ENCODE results near the gene KDM5A.
"Not testable (repeated sequence)": the region's sequence is repeated elsewhere in the genome, so short reads cannot be mapped to it uniquely, and the experiment has no call there.

Gene KDM5A

GRCh38 chr12:236445-236844, 152.7 kb downstream of the KDM5A start:
- Histone ChIP-seq H3K4me3 (ENCODE audit: low read depth, low read length) (no peak overlapping the region), H2BK5ac (ENCODE audit: low read depth, low read length, poor library complexity) (no peak overlapping the region), H2BK120ac (ENCODE audit: insufficient read depth, low read length, poor library complexity) (no peak overlapping the region), H4K8ac (ENCODE audit: low read depth, low read length) (no peak overlapping the region), H3K27me3 (ENCODE audit: insufficient read depth, low read length) (no peaks in the 10 kb centered on the region), H3K27ac (ENCODE audit: low read depth, low read length) (no peak overlapping the region), H4K91ac (ENCODE audit: low read depth, low read length) (no peak overlapping the region), H4K12ac (ENCODE audit: low read depth, low read length) (no peak overlapping the region), H3K79me1 (ENCODE audit: low read length) (no peaks in the 10 kb centered on the region), H2AK5ac (ENCODE audit: low read length) (no peak overlapping the region), H2BK12ac (ENCODE audit: low read length) (no peak overlapping the region), H3K4me2 (ENCODE audit: low read length) (no peak overlapping the region), H3K4me1 (ENCODE audit: control insufficient read depth in 1 of 2, insufficient read depth in 2 of 2, low read length in 2 of 2) (no peaks in the 10 kb centered on the region), H3K36me3 (ENCODE audit: control insufficient read depth in 1 of 2, insufficient read depth in 2 of 2, low read length in 2 of 2) (no peaks in the 10 kb centered on the region), H3K79me2 (ENCODE audit: control insufficient read depth, insufficient read depth, low read length, poor library complexity) (no peaks in the 10 kb centered on the region), H3K9ac (ENCODE audit: low read length) (no peak overlapping the region), H3K4ac (ENCODE audit: low read depth, low read length) (no peak overlapping the region), H3K23ac (ENCODE audit: low read length) (no peak overlapping the region), H3K18ac (ENCODE audit: low read length) (no peak overlapping the region), H3K9me3 (ENCODE audit: insufficient read depth, low read depth, low read length) (peaks cover 20% of the 10 kb centered on the region), H3K14ac (ENCODE audit: low read length) (no peak overlapping the region), H2AFZ (ENCODE audit: insufficient read depth, low read length, poor library complexity) (no peak overlapping the region)
- WGBS (ENCODE audit: extremely low coverage, insufficient coverage, insufficient read length) = no CpG with 5 or more reads among the region's 3 CpGs
- DNase-seq = no peak

GRCh38 chr12:235967-236366, 153.2 kb downstream of the KDM5A start:
- H3K4me1 ChIP-seq (ENCODE audit: control insufficient read depth in 1 of 2, insufficient read depth in 2 of 2, low read length in 2 of 2); H3K79me1 ChIP-seq (ENCODE audit: low read length); H2AK5ac ChIP-seq (ENCODE audit: low read length); H3K4me2 ChIP-seq (ENCODE audit: low read length); H3K79me2 ChIP-seq (ENCODE audit: control insufficient read depth, insufficient read depth, low read length, poor library complexity); H4K8ac ChIP-seq (ENCODE audit: low read depth, low read length); H4K12ac ChIP-seq (ENCODE audit: low read depth, low read length); H3K4me3 ChIP-seq (ENCODE audit: low read depth, low read length); H3K27ac ChIP-seq (ENCODE audit: low read depth, low read length); DNase-seq; H3K36me3 ChIP-seq (ENCODE audit: control insufficient read depth in 1 of 2, insufficient read depth in 2 of 2, low read length in 2 of 2); H2BK5ac ChIP-seq (ENCODE audit: low read depth, low read length, poor library complexity); H2BK120ac ChIP-seq (ENCODE audit: insufficient read depth, low read length, poor library complexity); H3K4ac ChIP-seq (ENCODE audit: low read depth, low read length); H3K27me3 ChIP-seq (ENCODE audit: insufficient read depth, low read length); H2AFZ ChIP-seq (ENCODE audit: insufficient read depth, low read length, poor library complexity); H2BK12ac ChIP-seq (ENCODE audit: low read length); H3K9ac ChIP-seq (ENCODE audit: low read length); H3K23ac ChIP-seq (ENCODE audit: low read length); H3K18ac ChIP-seq (ENCODE audit: low read length); H3K14ac ChIP-seq (ENCODE audit: low read length); H4K91ac ChIP-seq (ENCODE audit: low read depth, low read length): not testable (repeated sequence)
- H3K9me3 ChIP-seq (ENCODE audit: insufficient read depth, low read depth, low read length) = peaks cover 20% of the 10 kb centered on the region
- whole genome bisulfite sequencing (ENCODE audit: extremely low coverage, insufficient coverage, insufficient read length) = no CpG with 5 or more reads among the region's 4 CpGs

- no peak overlapping the region for H3K18ac ChIP-seq (ENCODE audit: low read length)
- no peaks in the 10 kb centered on the region for H3K27me3 ChIP-seq (ENCODE audit: insufficient read depth, low read length)
- H3K36me3 ChIP-seq (ENCODE audit: control insufficient read depth in 1 of 2, insufficient read depth in 2 of 2, low read length in 2 of 2) = no peaks in the 10 kb centered on the region
- no peak overlapping the region for H3K9ac ChIP-seq (ENCODE audit: low read length)
- WGBS (ENCODE audit: extremely low coverage, insufficient coverage, insufficient read length) = no CpG with 5 or more reads among the region's 10 CpGs
- no peak overlapping the region for H3K4ac ChIP-seq (ENCODE audit: low read depth, low read length)
- no peak overlapping the region for H2BK12ac ChIP-seq (ENCODE audit: low read length)
- H3K4me1 ChIP-seq (ENCODE audit: control insufficient read depth in 1 of 2, insufficient read depth in 2 of 2, low read length in 2 of 2) = no peaks in the 10 kb centered on the region
- H2BK5ac ChIP-seq (ENCODE audit: low read depth, low read length, poor library complexity) = no peak overlapping the region
- no peaks in the 10 kb centered on the region for H3K79me2 ChIP-seq (ENCODE audit: control insufficient read depth, insufficient read depth, low read length, poor library complexity)
- no peak overlapping the region for H3K4me3 ChIP-seq (ENCODE audit: low read depth, low read length)
- H3K79me1 ChIP-seq (ENCODE audit: low read length) = no peaks in the 10 kb centered on the region
- H3K9me3 ChIP-seq (ENCODE audit: insufficient read depth, low read depth, low read length) = peaks cover 20% of the 10 kb centered on the region
- no peak overlapping the region for H2BK120ac ChIP-seq (ENCODE audit: insufficient read depth, low read length, poor library complexity)
- no peak overlapping the region for H2AK5ac ChIP-seq (ENCODE audit: low read length)
- no peak overlapping the region for H3K23ac ChIP-seq (ENCODE audit: low read length)
- H3K4me2 ChIP-seq (ENCODE audit: low read length) = no peak overlapping the region
- no peak overlapping the region for H4K12ac ChIP-seq (ENCODE audit: low read depth, low read length)
- no peak for DNase-seq
- no peak overlapping the region for H3K14ac ChIP-seq (ENCODE audit: low read length)
- H2AFZ ChIP-seq (ENCODE audit: insufficient read depth, low read length, poor library complexity) = no peak overlapping the region
- no peak overlapping the region for H4K8ac ChIP-seq (ENCODE audit: low read depth, low read length)
- no peak overlapping the region for H3K27ac ChIP-seq (ENCODE audit: low read depth, low read length)
- no peak overlapping the region for H4K91ac ChIP-seq (ENCODE audit: low read depth, low read length)
These were observed 154.2 kb downstream of the KDM5A start for GRCh38 chr12:234891-235415.

GRCh38 chr12:234019-234418, 155.1 kb downstream of the KDM5A start:
- no peak overlapping the region for H2BK12ac ChIP-seq (ENCODE audit: low read length)
- H3K14ac ChIP-seq (ENCODE audit: low read length) = no peak overlapping the region
- no peak overlapping the region for H3K27ac ChIP-seq (ENCODE audit: low read depth, low read length)
- no peaks in the 10 kb centered on the region for H3K79me2 ChIP-seq (ENCODE audit: control insufficient read depth, insufficient read depth, low read length, poor library complexity)
- H4K8ac ChIP-seq (ENCODE audit: low read depth, low read length) = no peak overlapping the region
- no peak overlapping the region for H2BK5ac ChIP-seq (ENCODE audit: low read depth, low read length, poor library complexity)
- H3K27me3 ChIP-seq (ENCODE audit: insufficient read depth, low read length) = no peaks in the 10 kb centered on the region
- H3K36me3 ChIP-seq (ENCODE audit: control insufficient read depth in 1 of 2, insufficient read depth in 2 of 2, low read length in 2 of 2) = no peaks in the 10 kb centered on the region
- H3K79me1 ChIP-seq (ENCODE audit: low read length) = no peaks in the 10 kb centered on the region
- peaks cover 20% of the 10 kb centered on the region for H3K9me3 ChIP-seq (ENCODE audit: insufficient read depth, low read depth, low read length)
- H3K4me3 ChIP-seq (ENCODE audit: low read depth, low read length) = no peak overlapping the region
- H3K4me1 ChIP-seq (ENCODE audit: control insufficient read depth in 1 of 2, insufficient read depth in 2 of 2, low read length in 2 of 2) = no peaks in the 10 kb centered on the region
- H2AK5ac ChIP-seq (ENCODE audit: low read length) = no peak overlapping the region
- no peak overlapping the region for H4K91ac ChIP-seq (ENCODE audit: low read depth, low read length)
- H2AFZ ChIP-seq (ENCODE audit: insufficient read depth, low read length, poor library complexity) = no peak overlapping the region
- H3K18ac ChIP-seq (ENCODE audit: low read length) = no peak overlapping the region
- no CpG with 5 or more reads among the region's 7 CpGs for WGBS (ENCODE audit: extremely low coverage, insufficient coverage, insufficient read length)
- no peak overlapping the region for H3K23ac ChIP-seq (ENCODE audit: low read length)
- H3K4me2 ChIP-seq (ENCODE audit: low read length) = no peak overlapping the region
- no peak overlapping the region for H3K4ac ChIP-seq (ENCODE audit: low read depth, low read length)
- H3K9ac ChIP-seq (ENCODE audit: low read length) = no peak overlapping the region
- DNase-seq = no peak
- no peak overlapping the region for H4K12ac ChIP-seq (ENCODE audit: low read depth, low read length)
- no peak overlapping the region for H2BK120ac ChIP-seq (ENCODE audit: insufficient read depth, low read length, poor library complexity)
